GM12873 (cell line): ENCODE results near the gene TLR4.

Experiments used
- TF ChIP-seq, protein P1 (sequence below): IDR thresholded peaks from 2 replicates; pipeline ENCODE4 v1.5.1; 2012; ENCODE audit warnings: low read depth, mild to moderate bottlenecking, moderate library complexity, low read length, control low read depth; ENCODE audit not compliant: insufficient read depth; ENCODE audit errors: missing control alignments

The TLR4 gene

DNA sequence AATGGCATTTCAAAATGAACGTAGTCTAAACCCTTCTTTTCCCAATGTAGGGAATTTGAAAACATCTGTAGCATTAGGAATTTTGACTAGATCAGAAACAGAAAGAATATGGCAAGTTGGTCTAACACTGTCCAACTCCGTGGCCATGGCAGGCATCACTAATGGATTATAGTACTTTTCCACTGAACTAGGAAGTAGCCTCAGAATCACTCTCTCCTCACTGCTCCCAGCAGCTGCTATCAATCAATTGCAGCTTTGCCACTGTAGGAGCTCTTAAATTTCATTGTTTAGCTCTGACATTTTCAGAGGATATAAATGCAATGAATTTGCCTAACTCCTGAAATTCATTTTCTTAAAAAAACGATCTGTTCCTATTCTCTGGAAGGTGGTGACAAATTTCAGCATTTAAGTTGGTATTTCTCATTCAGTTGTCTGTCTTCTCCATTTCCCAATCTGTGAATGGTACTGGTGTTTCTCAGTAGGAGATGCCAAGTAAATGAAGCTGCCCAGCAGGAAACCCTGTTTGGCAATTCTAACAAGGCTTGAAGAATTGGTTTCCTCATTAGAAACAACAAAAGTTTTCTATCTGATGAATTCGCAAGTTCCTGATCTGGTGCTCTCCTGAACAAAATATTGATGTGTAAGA is 64.7 kb downstream of the TLR4 start:
- TF ChIP-seq, protein P1, sequence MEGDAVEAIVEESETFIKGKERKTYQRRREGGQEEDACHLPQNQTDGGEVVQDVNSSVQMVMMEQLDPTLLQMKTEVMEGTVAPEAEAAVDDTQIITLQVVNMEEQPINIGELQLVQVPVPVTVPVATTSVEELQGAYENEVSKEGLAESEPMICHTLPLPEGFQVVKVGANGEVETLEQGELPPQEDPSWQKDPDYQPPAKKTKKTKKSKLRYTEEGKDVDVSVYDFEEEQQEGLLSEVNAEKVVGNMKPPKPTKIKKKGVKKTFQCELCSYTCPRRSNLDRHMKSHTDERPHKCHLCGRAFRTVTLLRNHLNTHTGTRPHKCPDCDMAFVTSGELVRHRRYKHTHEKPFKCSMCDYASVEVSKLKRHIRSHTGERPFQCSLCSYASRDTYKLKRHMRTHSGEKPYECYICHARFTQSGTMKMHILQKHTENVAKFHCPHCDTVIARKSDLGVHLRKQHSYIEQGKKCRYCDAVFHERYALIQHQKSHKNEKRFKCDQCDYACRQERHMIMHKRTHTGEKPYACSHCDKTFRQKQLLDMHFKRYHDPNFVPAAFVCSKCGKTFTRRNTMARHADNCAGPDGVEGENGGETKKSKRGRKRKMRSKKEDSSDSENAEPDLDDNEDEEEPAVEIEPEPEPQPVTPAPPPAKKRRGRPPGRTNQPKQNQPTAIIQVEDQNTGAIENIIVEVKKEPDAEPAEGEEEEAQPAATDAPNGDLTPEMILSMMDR, result no peak

- TF ChIP-seq, protein P1, result no peak
Measured at GRCh38 chr9:117771136-117771535, 66.9 kb downstream of the TLR4 start.

- TF ChIP-seq, protein P1, result no peak
Measured at GRCh38 chr9:117772960-117773359, 68.8 kb downstream of the TLR4 start.
